Kidney (tissue), 14 donors: ENCODE data around the gene FGF2. TPM values are rescaled to one million over a fixed set of nuclear protein-coding genes. Genes with fewer than 3 reads are reported as not detected.
"Not testable (repeated sequence)": the region's sequence is repeated elsewhere in the genome, so short reads cannot be mapped to it uniquely, and the experiment has no call there.

Source experiments
- DNase-seq, 5 donors: peaks; one replicate each; pipeline ENCODE4 v3.0.0-alpha.2; 2013 to 2020
- FAIRE-seq: peaks from 2 replicates; lab custom pipeline; 2012; peaks lifted over from hg19 to GRCh38; lab: Jason Lieb, UNC
- H3K27ac ChIP-seq, 2 donors: one replicate each; pipeline ENCODE4 v1.7.0; 2013; ENCODE audit warnings: low read depth in 2 of 2, low read length in 2 of 2, inconsistent platforms in 1 of 2
- H3K27me3 ChIP-seq: one replicate; pipeline ENCODE4 v1.7.1; 2013; ENCODE audit warnings: low read length, inconsistent platforms; ENCODE audit not compliant: control insufficient read depth, insufficient read depth
- H3K36me3 ChIP-seq, 3 donors: one replicate each; pipeline versions ENCODE4 v1.7.0 to v1.7.1; 2013; ENCODE audit warnings: low read length in 3 of 3, control low read depth in 1 of 3, inconsistent platforms in 1 of 3; ENCODE audit not compliant: insufficient read depth in 3 of 3, control insufficient read depth in 2 of 3
- H3K4me1 ChIP-seq, 3 donors: one replicate each; pipeline versions ENCODE4 v1.7.0 to v1.7.1; 2013; ENCODE audit warnings: low read length in 3 of 3, inconsistent platforms in 1 of 3, low read depth in 1 of 3; ENCODE audit not compliant: control insufficient read depth in 2 of 3, insufficient read depth in 2 of 3
- H3K4me3 ChIP-seq, 3 donors: one replicate each; pipeline versions ENCODE4 v1.7.0 to v1.8.1; 2013; ENCODE audit warnings: low read length in 3 of 3, control low read depth in 1 of 3, inconsistent platforms in 1 of 3
- H3K9ac ChIP-seq, 3 donors: one replicate each; pipeline versions ENCODE4 v1.7.0 to v1.7.1; 2013; ENCODE audit warnings: low read length in 3 of 3, control low read depth in 1 of 3, inconsistent platforms in 1 of 3
- H3K9me3 ChIP-seq, 3 donors: one replicate each; pipeline versions ENCODE4 v1.7.0 to v1.7.1; 2013; ENCODE audit warnings: low read length in 3 of 3, control low read depth in 1 of 3, inconsistent platforms in 1 of 3; ENCODE audit not compliant: control insufficient read depth in 2 of 3, insufficient read depth in 1 of 3
- CTCF ChIP-seq: IDR thresholded peaks from 3 replicates; pipeline ENCODE4 v1.5.1; 2012; ENCODE audit warnings: mild to moderate bottlenecking, moderate library complexity, borderline replicate concordance; ENCODE audit not compliant: insufficient read depth; ENCODE audit errors: extremely low read depth
- intact Hi-C: fragments of 100-400 bp; cut with DNase I; formaldehyde crosslinking; loops from one replicate; pipeline ENCODE4 v1.11.1; 2022
- polyA plus RNA-seq: library from polyadenylated mRNA; stranded (reverse); fragments of 350-450 nt; fragmentation: Illumina TruSeq; extraction: RNeasy Lipid Tissue Mini Kit (QIAGEN cat#74804); gene quantifications from one replicate; pipeline ENCODE4 v1.2.3, GENCODE V29; 2014; ENCODE audit warnings: low read depth, low replicate concordance; ENCODE audit not compliant: insufficient read depth
- total RNA-seq: library from RNA; stranded (reverse); fragmentation: NEBNext Ultra II Directional; extraction: Animal tissue kit (Norgen Biotek cat#: 25700); gene quantifications from one replicate; pipeline ENCODE4 v1.2.1, GENCODE V29; 2021
- donor health status: control.
- donor health status: control.
- donor health status: control.
- donor health status: control.
- donor health status: control.
- donor health status: DM: yes; HTN: yes; CAD: no.
- donor health status: Normal renal cell carcinoma (clear cell type).

FGF2 gene
- total and polyA plus RNA-seq, 2 donors from 2014 or later = 2.3 to 16.9 TPM

- FAIRE-seq (no peak), DNase-seq (no peak)
- TF ChIP-seq CTCF = no peak
- no peak overlapping the region for H3K4me3 ChIP-seq
- intact Hi-C loops = no loop called here
- H3K4me1 ChIP-seq = no peaks in the 10 kb centered on the region
- H3K9me3 ChIP-seq = no peaks in the 10 kb centered on the region
- no peaks in the 10 kb centered on the region for H3K36me3 ChIP-seq
- H3K9ac ChIP-seq = no peak overlapping the region
- no peak overlapping the region for H3K27ac ChIP-seq
- no peaks in the 10 kb centered on the region for H3K27me3 ChIP-seq
Observed at GRCh38 chr4:122861172-122861943, 34.7 kb downstream of the FGF2 start.

GRCh38 chr4:122863639-122864038 lies 37.0 kb downstream of the FGF2 start:
- FAIRE-seq (no peak), DNase-seq (no peak)
- no peaks in the 10 kb centered on the region for H3K4me1 ChIP-seq
- H3K36me3 ChIP-seq = no peaks in the 10 kb centered on the region
- no peak overlapping the region for H3K4me3 ChIP-seq
- H3K27ac ChIP-seq = no peak overlapping the region
- H3K9me3 ChIP-seq = no peaks in the 10 kb centered on the region
- intact Hi-C loops = no loop called here
- H3K27me3 ChIP-seq = no peaks in the 10 kb centered on the region
- H3K9ac ChIP-seq = no peak overlapping the region
- TF ChIP-seq CTCF = no peak

GRCh38 chr4:122865425-122865824 lies 38.8 kb downstream of the FGF2 start:
- H3K4me3 ChIP-seq = no peak overlapping the region
- intact Hi-C loops = no loop called here
- H3K36me3 ChIP-seq = no peaks in the 10 kb centered on the region
- H3K9me3 ChIP-seq = no peaks in the 10 kb centered on the region
- H3K9ac ChIP-seq = no peak overlapping the region
- DNase-seq = no peak
- TF ChIP-seq CTCF = no peak
- no peak overlapping the region for H3K27ac ChIP-seq
- FAIRE-seq = no peak
- H3K27me3 ChIP-seq = no peaks in the 10 kb centered on the region
- no peaks in the 10 kb centered on the region for H3K4me1 ChIP-seq

- H3K9me3 ChIP-seq, H3K9ac ChIP-seq, intact Hi-C loops, FAIRE-seq, H3K4me3 ChIP-seq, H3K27me3 ChIP-seq, H3K36me3 ChIP-seq, DNase-seq, H3K27ac ChIP-seq, H3K4me1 ChIP-seq: not testable (repeated sequence)
Observed at GRCh38 chr4:122868235-122868634, 41.6 kb downstream of the FGF2 start.
